Fibroblast of lung (primary cell): ENCODE measurements around the gene ABHD17C.

ENCODE experiments used
- CTCF ChIP-seq, 2 donors: IDR thresholded peaks in 1 of 2; conservative IDR thresholded peaks in 1 of 2; 1 replicate in 1 of 2; 2 replicates in 1 of 2; pipeline ENCODE4 v1.5.1; 2011 to 2012; ENCODE audit warnings: low read length in 2 of 2, control low read depth in 1 of 2, inconsistent platforms in 1 of 2, low read depth in 1 of 2, mild to moderate bottlenecking in 1 of 2
- EZH2 ChIP-seq: IDR thresholded peaks from 2 replicates; pipeline ENCODE4 v1.5.1; 2012; ENCODE audit warnings: low read length, control low read depth, mild to moderate bottlenecking; ENCODE audit errors: missing control alignments

- TF ChIP-seq CTCF (conservative IDR thresholded peaks at IDR 0.05 in 1 of 2, IDR thresholded peaks at IDR 0.05 in 1 of 2; ENCODE audit: low read depth in 1 of 2, low read length in 2 of 2) (no peak), EZH2 (no peak)
Observed at GRCh38 chr15:80775338-80775737, 80.2 kb downstream of the ABHD17C start.
